ENCODE data around the gene KRTAP4-7.
A peak's percentile ranks its signal among the peaks of the same experiment; 100 is the strongest.
"Not testable (repeated sequence)": the region's sequence is repeated elsewhere in the genome, so short reads cannot be mapped to it uniquely, and the experiment has no call there.

Gene KRTAP4-7

DNA sequence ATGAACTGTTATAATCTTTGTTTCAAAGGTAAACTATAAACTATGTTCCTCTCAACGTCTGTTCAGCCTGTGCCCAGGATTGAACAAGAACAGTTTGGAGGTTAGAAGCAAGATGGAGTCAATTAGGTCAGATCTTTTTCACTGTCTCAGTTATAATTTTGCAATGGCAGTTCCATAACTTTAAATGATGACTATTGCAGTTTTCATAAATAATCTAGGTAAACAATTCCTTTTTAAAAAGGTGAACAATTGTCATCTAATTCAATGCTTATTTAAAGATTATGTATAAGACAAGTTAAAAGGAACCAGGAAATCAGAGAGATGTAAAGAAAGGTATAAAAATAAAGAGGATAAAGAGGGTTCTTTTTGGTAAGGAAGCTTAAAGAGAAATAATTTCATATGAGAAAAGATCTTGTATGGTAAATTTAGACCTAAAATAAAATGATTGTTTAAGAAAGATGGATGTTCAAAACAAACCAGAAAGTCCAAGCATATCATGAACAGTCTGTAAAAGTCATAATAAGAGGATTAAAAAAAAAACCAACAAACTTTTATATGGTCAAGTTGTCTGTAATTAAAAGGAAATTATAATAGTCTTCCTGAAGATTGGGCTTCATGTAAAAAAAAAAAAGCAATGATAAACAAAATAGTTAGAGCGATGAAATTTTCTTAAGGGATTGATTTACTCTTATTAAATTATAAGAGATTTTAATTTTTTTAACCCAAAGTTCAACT, 27.4 kb downstream of the KRTAP4-7 start:
- DNase-seq = no peak

DNA sequence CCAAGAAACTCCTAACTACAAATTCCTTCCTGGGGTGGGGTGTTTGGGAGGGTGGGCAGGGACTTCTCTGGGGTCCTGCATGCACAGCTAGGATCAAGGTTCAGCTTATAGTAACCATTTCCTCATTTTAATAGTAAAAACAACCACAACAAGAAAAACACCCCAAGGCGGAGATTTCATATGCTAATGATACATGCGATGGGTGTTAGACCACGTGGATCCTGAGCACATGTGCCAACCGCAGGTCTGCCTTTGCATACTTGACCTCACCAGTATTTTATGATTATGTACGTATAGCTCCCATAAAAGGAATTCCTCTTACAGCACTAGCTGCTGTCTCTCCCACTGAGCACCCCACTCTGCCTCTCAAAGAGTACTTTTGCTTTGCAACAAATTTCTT, 32.3 kb downstream of the KRTAP4-7 start:
- no peak for DNase-seq

GRCh38 chr17:41117846-41118386, 34.0 kb downstream of the KRTAP4-7 start, which contains the start of gene KRTAP4-11:
KRTAP4-11 (minus strand) TSS chr17:41118373; CDS start chr17:41118315, 58 bp downstream.
- DNase-seq = not testable (repeated sequence)

GRCh38 chr17:41118721-41119120, 34.8 kb downstream of the KRTAP4-7 start:
- DNase-seq = no peak

GRCh38 chr17:41119696-41120690, 36.0 kb downstream of the KRTAP4-7 start:
- peak; percentile 12 for DNase-seq

DNA sequence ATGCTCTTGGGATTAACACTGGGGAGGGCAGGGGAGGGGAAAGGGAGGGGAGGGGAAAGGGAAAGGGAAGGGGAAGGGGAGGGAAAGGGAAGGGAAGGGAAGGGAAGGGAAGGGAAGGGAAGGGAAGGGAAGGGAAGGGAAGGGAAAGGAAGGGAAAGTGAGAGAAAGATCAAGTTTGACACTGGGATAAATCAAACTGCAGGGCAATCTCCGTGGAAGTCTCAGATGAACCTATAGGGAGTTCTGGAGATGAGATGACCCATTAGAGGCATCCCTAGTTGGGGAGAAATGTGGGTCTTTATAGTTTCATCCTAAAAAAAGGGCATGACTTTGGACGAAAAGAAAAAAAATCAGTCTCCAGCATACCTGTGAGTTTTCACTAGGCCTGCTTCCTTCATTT, 37.8 kb downstream of the KRTAP4-7 start:
- no peak for DNase-seq

GRCh38 chr17:41123292-41123990, 39.5 kb downstream of the KRTAP4-7 start:
- DNase-seq = peak; percentile 7

GRCh38 chr17:41123991-41124371, 40.0 kb downstream of the KRTAP4-7 start, which contains the start of gene KRTAP4-12:
KRTAP4-12 (minus strand) TSS chr17:41124182; CDS start chr17:41124122, 60 bp downstream.
- not testable (repeated sequence) for DNase-seq

GRCh38 chr17:41125064-41125463, 41.1 kb downstream of the KRTAP4-7 start:
- DNase-seq = no peak

DNA sequence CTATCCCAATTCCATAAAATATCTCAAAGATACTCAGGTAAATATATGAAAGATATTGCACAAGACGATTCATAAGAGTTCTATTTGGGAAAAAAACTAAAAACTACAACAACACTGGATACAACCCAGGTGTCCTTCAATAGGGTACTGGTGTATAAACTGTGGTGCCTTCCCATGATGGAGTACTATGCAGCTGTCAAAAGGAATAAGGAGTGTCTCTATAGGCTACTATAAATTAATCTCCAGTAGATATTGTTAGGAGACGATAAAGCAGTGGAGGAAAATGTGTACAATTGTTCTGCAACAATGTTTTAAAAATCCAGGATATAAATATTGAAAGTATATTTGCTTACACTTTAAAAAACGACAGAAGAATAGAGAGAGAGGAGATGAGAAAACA, 42.5 kb downstream of the KRTAP4-7 start:
- no peak for DNase-seq

- no peak for DNase-seq
Measured at GRCh38 chr17:41127371-41127770, 43.4 kb downstream of the KRTAP4-7 start.

DNA sequence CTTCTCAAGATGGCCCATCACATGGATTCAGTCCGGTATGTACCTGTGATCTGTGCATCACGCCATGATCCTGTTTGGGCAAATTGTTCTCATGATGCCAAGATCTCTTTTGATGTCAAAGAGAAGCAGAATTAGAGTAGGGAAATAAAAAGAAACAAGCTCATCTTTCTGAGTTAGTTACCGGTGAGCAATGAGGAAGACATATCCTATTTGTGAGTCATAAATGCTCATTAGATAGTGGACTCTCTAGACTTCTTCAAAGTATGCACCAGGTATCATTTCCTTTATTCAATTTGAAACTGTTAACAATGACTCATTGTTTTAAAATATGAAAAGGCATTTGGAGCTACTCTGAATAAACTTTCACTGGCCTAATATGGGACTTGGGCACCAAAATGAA, 48.0 kb downstream of the KRTAP4-7 start:
- no peak for DNase-seq

GRCh38 chr17:41133880-41134735, 50.2 kb downstream of the KRTAP4-7 start:
- DNase-seq = no peak
